Trophoblast cell (in vitro differentiated cells and primary cell): ENCODE results near the gene SHISA5.

Experiments used
- DNase-seq, 2 donors: peaks; one replicate each; pipeline ENCODE4 v3.0.0-alpha.2; 2016
- H2AFZ ChIP-seq: 2 replicates; pipeline ENCODE4 v1.6.1; 2013; ENCODE audit warnings: low read length, moderate library complexity, mild to moderate bottlenecking; ENCODE audit not compliant: insufficient read depth, poor library complexity
- H2AK5ac ChIP-seq: 2 replicates; pipeline ENCODE4 v1.6.1; 2013; ENCODE audit warnings: mild to moderate bottlenecking, low read length
- H2BK120ac ChIP-seq: 2 replicates; pipeline ENCODE4 v1.6.1; 2013; ENCODE audit warnings: low read length, mild to moderate bottlenecking, moderate library complexity; ENCODE audit not compliant: insufficient read depth, poor library complexity
- H2BK12ac ChIP-seq: 2 replicates; pipeline ENCODE4 v1.6.1; 2013; ENCODE audit warnings: mild to moderate bottlenecking, low read length, moderate library complexity
- H2BK5ac ChIP-seq: 2 replicates; pipeline ENCODE4 v1.6.1; 2013; ENCODE audit warnings: low read length, low read depth, moderate library complexity, mild to moderate bottlenecking; ENCODE audit not compliant: poor library complexity
- H3K14ac ChIP-seq: 2 replicates; pipeline ENCODE4 v1.6.1; 2013; ENCODE audit warnings: mild to moderate bottlenecking, low read length
- H3K18ac ChIP-seq: 2 replicates; pipeline ENCODE4 v1.6.1; 2013; ENCODE audit warnings: mild to moderate bottlenecking, low read length
- H3K23ac ChIP-seq: 2 replicates; pipeline ENCODE4 v1.6.1; 2013; ENCODE audit warnings: low read length
- H3K27ac ChIP-seq: 2 replicates; pipeline ENCODE4 v1.5.1; 2013; ENCODE audit warnings: low read depth, mild to moderate bottlenecking, inconsistent platforms, low read length, moderate library complexity
- H3K27me3 ChIP-seq: 2 replicates; pipeline ENCODE4 v1.6.1; 2013; ENCODE audit warnings: inconsistent platforms, mild to moderate bottlenecking, low read length, moderate library complexity; ENCODE audit not compliant: insufficient read depth
- H3K36me3 ChIP-seq, 2 experiments: 1 replicate in 1 of 2; 2 replicates in 1 of 2; pipeline ENCODE4 v1.6.1; 2013; ENCODE audit warnings: low read length in 2 of 2, mild to moderate bottlenecking in 2 of 2, moderate library complexity in 1 of 2; ENCODE audit not compliant: insufficient read depth in 2 of 2, control insufficient read depth in 1 of 2
- H3K4ac ChIP-seq: 2 replicates; pipeline ENCODE4 v1.6.1; 2013; ENCODE audit warnings: low read depth, mild to moderate bottlenecking, low read length, moderate library complexity
- H3K4me1 ChIP-seq, 2 experiments: 1 replicate in 1 of 2; 2 replicates in 1 of 2; pipeline ENCODE4 v1.6.1; 2013; ENCODE audit warnings: low read length in 2 of 2, mild to moderate bottlenecking in 2 of 2, moderate library complexity in 1 of 2; ENCODE audit not compliant: insufficient read depth in 2 of 2, control insufficient read depth in 1 of 2
- H3K4me2 ChIP-seq: 2 replicates; pipeline ENCODE4 v1.6.1; 2013; ENCODE audit warnings: inconsistent platforms, mild to moderate bottlenecking, low read length, moderate library complexity
- H3K4me3 ChIP-seq: 2 replicates; pipeline ENCODE4 v1.5.1; 2013; ENCODE audit warnings: mild to moderate bottlenecking, low read depth, low read length, inconsistent platforms
- H3K79me1 ChIP-seq: one replicate; pipeline ENCODE4 v1.6.1; 2013; ENCODE audit warnings: low read length
- H3K79me2 ChIP-seq: 2 replicates; pipeline ENCODE4 v1.6.1; 2013; ENCODE audit warnings: low read length, mild to moderate bottlenecking; ENCODE audit not compliant: control insufficient read depth, insufficient read depth, poor library complexity
- H3K9ac ChIP-seq: 2 replicates; pipeline ENCODE4 v1.6.1; 2013; ENCODE audit warnings: mild to moderate bottlenecking, low read length
- H3K9me3 ChIP-seq: 2 replicates; pipeline ENCODE4 v1.6.1; 2013; ENCODE audit warnings: low read depth, mild to moderate bottlenecking, control low read depth, inconsistent platforms, low read length; ENCODE audit not compliant: insufficient read depth
- H4K12ac ChIP-seq: 2 replicates; pipeline ENCODE4 v1.6.1; 2013; ENCODE audit warnings: low read depth, mild to moderate bottlenecking, low read length, moderate library complexity
- H4K8ac ChIP-seq: 2 replicates; pipeline ENCODE4 v1.6.1; 2013; ENCODE audit warnings: low read depth, mild to moderate bottlenecking, low read length, moderate library complexity
- H4K91ac ChIP-seq: one replicate; pipeline ENCODE4 v1.6.1; 2013; ENCODE audit warnings: low read depth, mild to moderate bottlenecking, low read length, moderate library complexity
- WGBS: extraction: QIAGEN DNeasy Blood & Tissue Kit; methylation state at CpG from one replicate; pipeline ENCODE4 v1.1.7; 2013; ENCODE audit warnings: missing lambda C conversion rate; ENCODE audit not compliant: insufficient read length, insufficient coverage; ENCODE audit errors: extremely low coverage; 5-methylcytosine and 5-hydroxymethylcytosine counted together

SHISA5 gene

DNA sequence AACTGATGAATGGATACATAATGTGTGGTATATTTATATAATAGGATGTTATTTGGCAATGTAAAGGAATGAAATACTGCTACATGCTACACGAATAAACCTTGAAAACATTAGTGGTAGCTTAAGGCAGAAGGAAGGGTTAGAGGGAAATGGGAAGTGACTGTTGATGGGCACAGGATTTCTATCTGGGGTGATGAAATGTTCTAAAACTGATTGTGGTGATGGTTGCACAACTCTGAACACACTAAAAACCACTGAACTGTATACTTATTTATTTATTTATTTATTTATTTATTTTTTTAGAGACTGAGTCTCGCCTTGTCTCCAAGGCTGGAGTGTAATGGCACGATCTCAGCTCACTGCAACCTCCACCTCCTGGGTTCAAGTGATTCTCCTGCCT lies 24.8 kb upstream of the SHISA5 start:
- Histone ChIP-seq H3K79me2 (no peaks in the 10 kb centered on the region), H4K12ac (no peak overlapping the region), H4K8ac (no peak overlapping the region), H3K79me1 (no peaks in the 10 kb centered on the region), H3K14ac (no peak overlapping the region), H2AFZ (no peak overlapping the region), H2BK5ac (no peak overlapping the region), H2BK12ac (no peak overlapping the region), H3K27ac (no peak overlapping the region), H3K36me3 (peaks cover 19 to 24% of the 10 kb centered on the region in 2 experiments), H3K4me1 (no peaks in the 10 kb centered on the region), H3K18ac (no peak overlapping the region), H3K9me3 (no peaks in the 10 kb centered on the region), H3K27me3 (no peaks in the 10 kb centered on the region), H4K91ac (no peak overlapping the region), H3K23ac (no peak overlapping the region), H3K4me2 (no peak overlapping the region), H2AK5ac (no peak overlapping the region), H3K9ac (no peak overlapping the region), H3K4me3 (no peak overlapping the region), H2BK120ac (no peak overlapping the region), H3K4ac (no peak overlapping the region)
- WGBS, result no CpG with 5 or more reads among the region's 3 CpGs
- DNase-seq, result no peak

DNA sequence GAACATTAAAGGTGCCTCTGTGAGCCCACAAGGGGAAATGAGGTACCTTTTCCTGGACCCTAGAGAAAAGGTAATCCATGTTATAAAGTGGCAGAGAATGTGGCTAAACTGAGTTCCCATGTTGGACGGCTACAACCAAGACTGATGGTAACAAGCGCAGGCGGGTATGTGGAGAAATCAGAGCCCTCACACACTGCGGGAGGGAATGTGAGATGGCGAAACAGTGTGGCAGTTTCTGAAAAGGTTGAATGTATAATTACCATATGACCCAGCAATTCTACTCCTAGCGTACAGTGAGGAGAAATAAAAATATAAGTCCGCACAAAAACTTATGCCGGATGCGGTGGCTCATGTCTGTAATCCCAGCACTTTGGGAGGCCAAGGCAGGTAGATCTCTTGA lies 24.1 kb upstream of the SHISA5 start:
- H4K91ac ChIP-seq, result no peak overlapping the region
- H3K14ac ChIP-seq, result no peak overlapping the region
- H3K79me2 ChIP-seq, result no peaks in the 10 kb centered on the region

DNA sequence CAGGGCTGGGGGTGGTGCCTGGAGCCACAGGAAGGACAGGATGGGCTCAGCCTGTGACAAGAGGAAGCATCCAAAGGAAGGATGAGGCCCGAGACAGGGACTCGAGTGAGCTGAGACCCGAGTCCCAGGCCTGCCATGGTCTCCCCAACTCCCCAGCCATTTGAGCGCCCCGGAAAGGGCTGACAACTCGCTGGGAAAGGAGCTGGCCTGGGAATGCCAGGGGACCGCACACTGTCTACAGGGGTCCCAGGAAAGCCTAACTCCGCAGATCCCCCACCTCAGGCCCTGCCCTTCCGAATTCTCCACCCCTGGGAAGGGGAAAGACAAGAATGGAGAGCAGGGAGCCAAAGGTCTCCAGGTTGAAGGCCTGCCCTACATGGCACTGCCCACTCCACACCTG lies 21.0 kb upstream of the SHISA5 start:
- H2BK120ac ChIP-seq, result no peak overlapping the region
- H3K79me2 ChIP-seq, result no peaks in the 10 kb centered on the region
- H4K8ac ChIP-seq, result no peak overlapping the region
- H4K91ac ChIP-seq, result no peak overlapping the region
- WGBS, result no CpG with 5 or more reads among the region's 9 CpGs
- H3K9ac ChIP-seq, result no peak overlapping the region
- H3K4me3 ChIP-seq, result no peak overlapping the region
- H3K27ac ChIP-seq, result no peak overlapping the region
- no peaks in the 10 kb centered on the region for H3K9me3 ChIP-seq
- no peak overlapping the region for H3K23ac ChIP-seq
- no peak overlapping the region for H3K4ac ChIP-seq
- no peak overlapping the region for H2BK5ac ChIP-seq
- H3K27me3 ChIP-seq, result no peaks in the 10 kb centered on the region
- H3K4me1 ChIP-seq, result no peaks in the 10 kb centered on the region
- no peak for DNase-seq
- H3K79me1 ChIP-seq, result no peaks in the 10 kb centered on the region
- no peak overlapping the region for H2BK12ac ChIP-seq
- H2AK5ac ChIP-seq, result no peak overlapping the region
- no peak overlapping the region for H4K12ac ChIP-seq
- H3K36me3 ChIP-seq, result peaks cover 28 to 46% of the 10 kb centered on the region in 2 experiments
- no peak overlapping the region for H2AFZ ChIP-seq
- H3K4me2 ChIP-seq, result no peak overlapping the region
- no peak overlapping the region for H3K18ac ChIP-seq
- no peak overlapping the region for H3K14ac ChIP-seq

More for the DNA sequence above, 24.1 kb upstream of the SHISA5 start:
- Histone ChIP-seq H3K23ac (no peak overlapping the region), H3K9ac (no peak overlapping the region), H3K4me2 (no peak overlapping the region), H2BK5ac (no peak overlapping the region), H3K18ac (no peak overlapping the region), H3K4me3 (no peak overlapping the region), H2AFZ (no peak overlapping the region), H3K4ac (no peak overlapping the region), H2BK12ac (no peak overlapping the region), H4K12ac (no peak overlapping the region), H3K4me1 (no peaks in the 10 kb centered on the region), H3K79me1 (no peaks in the 10 kb centered on the region), H3K27me3 (no peaks in the 10 kb centered on the region), H2BK120ac (no peak overlapping the region), H2AK5ac (no peak overlapping the region), H3K36me3 (peaks cover 23 to 28% of the 10 kb centered on the region in 2 experiments), H3K9me3 (no peaks in the 10 kb centered on the region), H4K8ac (no peak overlapping the region), H3K27ac (no peak overlapping the region)
- peak in 1 of 2 donors; percentile 32 for DNase-seq
- WGBS, result no CpG with 5 or more reads among the region's 9 CpGs

DNA sequence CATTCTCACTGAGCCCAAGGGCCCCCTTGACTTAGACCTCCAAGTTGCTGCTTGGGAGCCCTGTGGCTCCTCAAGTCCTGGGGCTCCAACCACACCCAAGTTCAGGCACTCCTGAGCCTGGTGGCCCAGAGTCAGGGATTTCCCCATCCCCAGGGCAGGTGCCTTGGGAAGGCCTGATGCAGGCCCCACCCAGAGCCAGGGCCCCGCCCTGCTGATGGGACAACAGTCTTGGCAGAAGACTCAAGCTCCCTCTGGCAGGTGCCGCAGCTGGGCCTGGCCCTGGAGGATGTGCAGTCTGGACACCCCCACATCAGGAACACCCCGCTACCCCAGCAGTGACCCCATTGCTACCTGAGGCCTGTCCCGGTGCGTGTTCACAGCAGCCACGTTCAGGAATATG lies 17.7 kb upstream of the SHISA5 start:
- Histone ChIP-seq H3K4me1 (no peaks in the 10 kb centered on the region), H2AFZ (no peak overlapping the region), H3K4me3 (no peak overlapping the region), H2BK12ac (no peak overlapping the region), H2BK5ac (no peak overlapping the region), H3K23ac (no peak overlapping the region), H2BK120ac (no peak overlapping the region), H3K27ac (no peak overlapping the region), H4K12ac (no peak overlapping the region), H3K14ac (no peak overlapping the region), H4K8ac (no peak overlapping the region), H3K36me3 (peaks cover 34 to 50% of the 10 kb centered on the region in 2 experiments), H3K79me1 (no peaks in the 10 kb centered on the region), H3K4me2 (no peak overlapping the region), H3K27me3 (no peaks in the 10 kb centered on the region), H3K18ac (no peak overlapping the region), H2AK5ac (no peak overlapping the region), H3K4ac (no peak overlapping the region), H3K9ac (no peak overlapping the region), H4K91ac (no peak overlapping the region), H3K9me3 (no peaks in the 10 kb centered on the region), H3K79me2 (no peaks in the 10 kb centered on the region)
- no peak for DNase-seq
- no CpG with 5 or more reads among the region's 6 CpGs for WGBS
